ENCODE data around the gene FANCC.

DNA sequence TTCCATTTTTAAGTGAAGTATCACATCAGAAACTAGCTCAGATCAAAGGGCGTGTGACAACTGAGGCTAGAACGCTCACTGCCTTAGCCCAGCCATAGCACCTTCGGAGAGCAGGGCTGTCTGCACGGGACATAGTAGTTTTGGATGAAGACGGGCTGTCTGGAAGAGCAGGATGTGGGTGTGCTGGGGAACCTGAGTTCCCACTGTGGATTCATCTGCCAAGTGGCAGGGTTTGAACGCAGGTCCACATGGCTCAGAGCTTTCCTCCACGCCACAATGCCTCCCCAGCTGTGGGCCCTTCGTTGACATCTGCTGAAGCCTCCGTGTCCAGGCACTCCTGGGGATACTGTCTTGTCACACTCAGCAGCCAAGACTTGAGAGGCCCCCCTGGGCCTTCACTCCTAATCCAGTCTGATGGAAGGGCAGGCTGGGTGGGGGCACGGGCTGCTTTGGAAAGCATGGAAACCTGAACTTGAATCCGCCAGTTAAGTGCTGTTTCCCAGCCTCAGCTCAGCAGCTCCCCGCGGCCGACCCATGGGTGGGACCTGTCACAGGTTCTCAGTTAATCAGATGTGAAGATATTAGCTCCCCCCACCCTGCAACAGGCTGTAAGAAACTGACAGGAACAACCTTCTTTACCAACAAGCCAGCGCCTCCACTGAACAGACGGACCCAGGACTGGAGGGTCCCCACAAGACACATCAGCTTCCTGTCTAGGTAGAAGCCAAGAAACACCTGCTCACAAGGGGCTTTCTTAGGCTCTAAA lies 228.1 kb downstream of the FANCC start:
- TF ChIP-seq, protein P1, sequence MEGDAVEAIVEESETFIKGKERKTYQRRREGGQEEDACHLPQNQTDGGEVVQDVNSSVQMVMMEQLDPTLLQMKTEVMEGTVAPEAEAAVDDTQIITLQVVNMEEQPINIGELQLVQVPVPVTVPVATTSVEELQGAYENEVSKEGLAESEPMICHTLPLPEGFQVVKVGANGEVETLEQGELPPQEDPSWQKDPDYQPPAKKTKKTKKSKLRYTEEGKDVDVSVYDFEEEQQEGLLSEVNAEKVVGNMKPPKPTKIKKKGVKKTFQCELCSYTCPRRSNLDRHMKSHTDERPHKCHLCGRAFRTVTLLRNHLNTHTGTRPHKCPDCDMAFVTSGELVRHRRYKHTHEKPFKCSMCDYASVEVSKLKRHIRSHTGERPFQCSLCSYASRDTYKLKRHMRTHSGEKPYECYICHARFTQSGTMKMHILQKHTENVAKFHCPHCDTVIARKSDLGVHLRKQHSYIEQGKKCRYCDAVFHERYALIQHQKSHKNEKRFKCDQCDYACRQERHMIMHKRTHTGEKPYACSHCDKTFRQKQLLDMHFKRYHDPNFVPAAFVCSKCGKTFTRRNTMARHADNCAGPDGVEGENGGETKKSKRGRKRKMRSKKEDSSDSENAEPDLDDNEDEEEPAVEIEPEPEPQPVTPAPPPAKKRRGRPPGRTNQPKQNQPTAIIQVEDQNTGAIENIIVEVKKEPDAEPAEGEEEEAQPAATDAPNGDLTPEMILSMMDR (IDR thresholded peaks at IDR 0.05): no peak
- no peak for TF ChIP-seq POLR2A (IDR thresholded peaks at IDR 0.05)
